HCT116 (cell line): ENCODE results near the gene UGGT2. TPM values are rescaled to one million over a fixed set of nuclear protein-coding genes. Genes with fewer than 3 reads are reported as not detected.

Experiments
- JUND ChIP-seq: IDR thresholded peaks from 2 replicates; pipeline ENCODE4 v1.6.1; 2012
- ZFX ChIP-seq: fragments of 450-650 bp; IDR thresholded peaks from 2 replicates; pipeline ENCODE4 v1.6.1; 2017
- total RNA-seq: library from RNA; stranded (reverse); gene quantifications from one replicate; pipeline ENCODE4 v1.2.1, GENCODE V29; 2021; ENCODE audit not compliant: unreplicated experiment

UGGT2 gene
- total RNA-seq, 1 experiment from 2014 or later, result 27.1 TPM

GRCh38 chr13:95752677-95753076, 300.5 kb downstream of the UGGT2 start (continued):
- TF ChIP-seq ZFX (no peak), JUND (no peak)
- TF ChIP-seq, all 23 proteins: peak for 0

Other genes starting within 250 kb of the UGGT2 start
- gene HS6ST3, start 36.7 kb upstream of the UGGT2 start, total RNA-seq, result 0.10 TPM